H1 (cell line): Measurements from ENCODE around the gene P2RX1. TPM values are rescaled to one million over a fixed set of nuclear protein-coding genes. Genes with fewer than 3 reads are reported as not detected.
A peak's percentile ranks its signal among the peaks of the same experiment; 100 is the strongest.

ENCODE experiments used
- CTCF ChIA-PET: fragments of 300-600 bp; sonication (Branson Sonifier 250); formaldehyde crosslinking; loops from one replicate; lab custom pipeline; 2021; ENCODE audit not compliant: partially characterized antibody; lab: Charles Lee
- POLR2A ChIA-PET: fragments of 300-600 bp; sonication (Branson Sonifier 250); formaldehyde crosslinking; loops from one replicate; lab custom pipeline; 2021; ENCODE audit warnings: inconsistent platforms; ENCODE audit not compliant: partially characterized antibody; lab: Charles Lee
- DNase-seq, 2 experiments: peaks; one replicate each; pipeline versions ENCODE4 v3.0.0 to v3.0.0-alpha.2; 2010 to 2022; ENCODE audit warnings: low spot score in 2 of 2, low read depth in 1 of 2, mixed read lengths in 1 of 2
- FAIRE-seq: peaks from 2 replicates; lab custom pipeline; 2011; peaks lifted over from hg19 to GRCh38; lab: Jason Lieb, UNC
- H2AFZ ChIP-seq: 2 replicates; pipeline ENCODE4 v1.8.1; 2012; ENCODE audit warnings: low read length, inconsistent platforms
- H2AK5ac ChIP-seq: 2 replicates; pipeline ENCODE4 v1.6.1; 2013; ENCODE audit warnings: low read depth, low read length
- H2BK120ac ChIP-seq: replicated peaks from 2 replicates; pipeline ENCODE3; 2013; ENCODE audit warnings: low read depth, low read length, inconsistent platforms
- H2BK12ac ChIP-seq: 2 replicates; pipeline ENCODE4 v1.6.1; 2013; ENCODE audit warnings: low read depth, low read length
- H2BK15ac ChIP-seq: 2 replicates; pipeline ENCODE4 v1.6.1; 2013; ENCODE audit warnings: low read length
- H2BK20ac ChIP-seq: 2 replicates; pipeline ENCODE4 v1.6.1; 2013; ENCODE audit warnings: low read length
- H2BK5ac ChIP-seq: 2 replicates; pipeline ENCODE4 v1.6.1; 2013; ENCODE audit warnings: low read depth, low read length
- H3K14ac ChIP-seq: 2 replicates; pipeline ENCODE4 v1.6.1; 2013; ENCODE audit warnings: inconsistent platforms; ENCODE audit not compliant: insufficient read length
- H3K18ac ChIP-seq: 2 replicates; pipeline ENCODE4 v1.6.1; 2013; ENCODE audit warnings: low read length; ENCODE audit errors: extremely low read depth
- H3K23ac ChIP-seq: 2 replicates; pipeline ENCODE4 v1.6.1; 2013; ENCODE audit warnings: inconsistent platforms; ENCODE audit not compliant: insufficient read length
- H3K23me2 ChIP-seq: 2 replicates; pipeline ENCODE4 v1.6.1; 2013; ENCODE audit warnings: low read depth, low read length
- H3K27ac ChIP-seq: 2 replicates; pipeline ENCODE4 v1.6.1; 2011; ENCODE audit warnings: low read depth, low read length, inconsistent platforms
- H3K27me3 ChIP-seq, 4 experiments: replicated peaks in 1 of 4; 1 replicate in 1 of 4; 2 replicates in 3 of 4; pipeline versions ENCODE4 v1.6.1 to v1.8.1; 2011 to 2013; ENCODE audit warnings: low read length in 3 of 4, mild to moderate bottlenecking in 3 of 4, inconsistent platforms in 2 of 4, mixed read lengths in 2 of 4, moderate library complexity in 1 of 4; ENCODE audit not compliant: control insufficient read depth in 3 of 4, insufficient read depth in 3 of 4; ENCODE audit errors: extremely low read depth in 1 of 4
- H3K36me3 ChIP-seq, 4 experiments: 2 replicates each; pipeline versions ENCODE4 v1.6.1 to v1.8.1; 2011 to 2013; ENCODE audit warnings: mild to moderate bottlenecking in 4 of 4, low read length in 3 of 4, moderate library complexity in 2 of 4, control low read depth in 1 of 4, inconsistent platforms in 1 of 4; ENCODE audit not compliant: insufficient read depth in 4 of 4, control insufficient read depth in 2 of 4
- H3K4ac ChIP-seq: replicated peaks from 2 replicates; pipeline ENCODE3; 2013; ENCODE audit warnings: low read length, low read depth, mixed read lengths, inconsistent platforms; ENCODE audit not compliant: insufficient read length
- H3K4me1 ChIP-seq, 4 experiments: replicated peaks in 1 of 4; 1 replicate in 1 of 4; 2 replicates in 3 of 4; pipeline versions ENCODE4 v1.6.1 to v1.8.1; 2011 to 2013; ENCODE audit warnings: low read length in 3 of 4, inconsistent platforms in 2 of 4, mixed read lengths in 1 of 4; ENCODE audit not compliant: insufficient read depth in 4 of 4, control insufficient read depth in 3 of 4
- H3K4me2 ChIP-seq, 2 experiments: 2 replicates each; pipeline versions ENCODE4 v1.6.1 to v1.8.1; 2011 to 2013; ENCODE audit warnings: low read depth in 2 of 2, low read length in 2 of 2, control low read depth in 1 of 2, inconsistent platforms in 1 of 2, mild to moderate bottlenecking in 1 of 2; ENCODE audit not compliant: insufficient read depth in 1 of 2
- H3K4me3 ChIP-seq, 4 experiments: fragments of 200-600, 300-600 bp in 1 of 4; sonication (generic), shearing (Covaris generic), sonication (Bioruptor Twin) in 1 of 4; 2 replicates each; pipeline versions ENCODE4 v1.5.1 to v1.8.1; 2011 to 2016; ENCODE audit warnings: low read length in 4 of 4, low read depth in 3 of 4, control low read depth in 2 of 4, inconsistent platforms in 2 of 4, mild to moderate bottlenecking in 2 of 4, mixed read lengths in 1 of 4, moderate library complexity in 1 of 4; ENCODE audit not compliant: insufficient read depth in 2 of 4; ENCODE audit errors: extremely low read depth in 1 of 4
- H3K56ac ChIP-seq: replicated peaks from 2 replicates; pipeline ENCODE3; 2013; ENCODE audit warnings: low read depth, mild to moderate bottlenecking, mixed read lengths, low read length, inconsistent platforms; ENCODE audit not compliant: insufficient read length
- H3K79me1 ChIP-seq: 2 replicates; pipeline ENCODE4 v1.6.1; 2013; ENCODE audit warnings: low read depth, low read length, control low read depth
- H3K79me2 ChIP-seq, 2 experiments: 2 replicates each; pipeline versions ENCODE4 v1.6.1 to v1.8.1; 2012 to 2013; ENCODE audit warnings: low read length in 2 of 2, mild to moderate bottlenecking in 2 of 2, inconsistent platforms in 1 of 2; ENCODE audit not compliant: insufficient read depth in 2 of 2, control insufficient read depth in 1 of 2
- H3K9ac ChIP-seq, 4 experiments: replicated peaks in 1 of 4; 1 replicate in 1 of 4; 2 replicates in 3 of 4; pipeline versions ENCODE4 v1.6.1 to v1.8.1; 2011 to 2013; ENCODE audit warnings: low read depth in 3 of 4, low read length in 3 of 4, control low read depth in 2 of 4, mild to moderate bottlenecking in 2 of 4, moderate library complexity in 2 of 4, inconsistent platforms in 1 of 4; ENCODE audit errors: extremely low read depth in 1 of 4
- H3K9me3 ChIP-seq, 2 experiments: 2 replicates each; pipeline versions ENCODE4 v1.6.1 to v1.8.1; 2012 to 2013; ENCODE audit warnings: mild to moderate bottlenecking in 2 of 2, moderate library complexity in 2 of 2, control low read depth in 1 of 2, inconsistent platforms in 1 of 2, low read depth in 1 of 2, low read length in 1 of 2, mixed read lengths in 1 of 2; ENCODE audit not compliant: insufficient read depth in 2 of 2
- H4K20me1 ChIP-seq, 2 experiments: replicated peaks in 1 of 2; 2 replicates each; pipeline versions ENCODE3 to v1.8.1; 2011 to 2013; ENCODE audit warnings: inconsistent platforms in 2 of 2, low read length in 2 of 2, mild to moderate bottlenecking in 1 of 2; ENCODE audit not compliant: insufficient read depth in 2 of 2, control insufficient read depth in 1 of 2
- H4K5ac ChIP-seq: 2 replicates; pipeline ENCODE4 v1.6.1; 2013; ENCODE audit warnings: low read length, low read depth, mixed read lengths, inconsistent platforms; ENCODE audit not compliant: insufficient read length
- H4K8ac ChIP-seq: 2 replicates; pipeline ENCODE4 v1.8.0; 2013; ENCODE audit warnings: mild to moderate bottlenecking, moderate library complexity, low read length, inconsistent platforms; ENCODE audit not compliant: insufficient read depth; ENCODE audit errors: extremely low read depth
- H4K91ac ChIP-seq: replicated peaks from 2 replicates; pipeline ENCODE3; 2013; ENCODE audit warnings: low read length, mixed read lengths, inconsistent platforms; ENCODE audit not compliant: insufficient read length
- BCL11A ChIP-seq, 2 experiments: IDR thresholded peaks; one replicate each; pipeline ENCODE4 v1.6.1; 2011; ENCODE audit warnings: low read depth in 2 of 2, low read length in 2 of 2, mild to moderate bottlenecking in 2 of 2
- KDM1A ChIP-seq: fragments of 200-600, 300-600 bp; sonication (generic); IDR thresholded peaks from 2 replicates; pipeline ENCODE4 v1.7.1; 2016; ENCODE audit warnings: mild to moderate bottlenecking, low read length, borderline replicate concordance
- NANOG ChIP-seq: IDR thresholded peaks from 2 replicates; pipeline ENCODE4 v1.6.1; 2011; ENCODE audit warnings: low read length, low read depth, mild to moderate bottlenecking, inconsistent platforms; ENCODE audit not compliant: insufficient read depth, poor library complexity, severe bottlenecking
- RAD21 ChIP-seq, 2 experiments: IDR thresholded peaks in 1 of 2; conservative IDR thresholded peaks in 1 of 2; 2 replicates each; pipeline ENCODE4 v1.6.1; 2011; ENCODE audit warnings: low read depth in 2 of 2, low read length in 2 of 2, improper control_type of control experiment in 1 of 2, inconsistent platforms in 1 of 2, mild to moderate bottlenecking in 1 of 2, moderate library complexity in 1 of 2
- WGBS, 2 experiments: shearing (Covaris generic) in 1 of 2; methylation state at CpG; one replicate each; pipeline versions ENCODE4 v1.1.6 to v1.1.7; 2013 to 2015; ENCODE audit warnings: low lambda C conversion rate in 2 of 2, mixed read lengths in 2 of 2, inconsistent platforms in 1 of 2, low coverage in 1 of 2, missing lambda C conversion rate in 1 of 2; ENCODE audit not compliant: insufficient replicate concordance in 2 of 2, insufficient coverage in 1 of 2, insufficient read length in 1 of 2; ENCODE audit errors: extremely low coverage in 1 of 2, missing lambda C conversion rate in 1 of 2; 5-methylcytosine and 5-hydroxymethylcytosine counted together
- polyA plus RNA-seq, 7 experiments: library from polyadenylated mRNA; depleted of rRNA in 3 of 7; stranded (reverse) in 5 of 7; unstranded in 2 of 7; fragments of >200 nt in 5 of 7; fragments of 200-250 nt in 2 of 7; gene quantifications; 1 replicate in 5 of 7; 2 replicates in 1 of 7; 4 replicates in 1 of 7; pipeline versions ENCODE4 v1.2.1 to v1.2.3, GENCODE V29; 2011 to 2013; ENCODE audit warnings: missing spikeins in 2 of 7, mixed read lengths in 2 of 7
- total RNA-seq: library from RNA; stranded (reverse); fragmentation: NEBNext Ultra II Directional; extraction: Animal tissue kit (Norgen Biotek cat#: 25700); gene quantifications from 2 replicates; pipeline ENCODE4 v1.2.1, GENCODE V29; 2021
- TF ChIP-seq, protein P1 (sequence below), 3 experiments: IDR thresholded peaks; 1 replicate in 2 of 3; 2 replicates in 1 of 3; pipeline versions ENCODE4 v1.5.1 to v1.6.1; 2011; ENCODE audit warnings: low read length in 3 of 3, mild to moderate bottlenecking in 3 of 3, inconsistent platforms in 2 of 3, low read depth in 1 of 3, moderate library complexity in 1 of 3; ENCODE audit not compliant: insufficient read depth in 1 of 3; ENCODE audit errors: control extremely low read depth in 1 of 3
- TF ChIP-seq, protein P2 (sequence below): IDR thresholded peaks from 2 replicates; pipeline ENCODE4 v1.6.1; 2012; ENCODE audit warnings: inconsistent platforms

The P2RX1 gene
- total and polyA plus RNA-seq, 2 of the 8 experiments (the other 6 are each of a cell fraction or from before 2014, with no cell fraction given) = 0.45 to 1.1 TPM

DNA sequence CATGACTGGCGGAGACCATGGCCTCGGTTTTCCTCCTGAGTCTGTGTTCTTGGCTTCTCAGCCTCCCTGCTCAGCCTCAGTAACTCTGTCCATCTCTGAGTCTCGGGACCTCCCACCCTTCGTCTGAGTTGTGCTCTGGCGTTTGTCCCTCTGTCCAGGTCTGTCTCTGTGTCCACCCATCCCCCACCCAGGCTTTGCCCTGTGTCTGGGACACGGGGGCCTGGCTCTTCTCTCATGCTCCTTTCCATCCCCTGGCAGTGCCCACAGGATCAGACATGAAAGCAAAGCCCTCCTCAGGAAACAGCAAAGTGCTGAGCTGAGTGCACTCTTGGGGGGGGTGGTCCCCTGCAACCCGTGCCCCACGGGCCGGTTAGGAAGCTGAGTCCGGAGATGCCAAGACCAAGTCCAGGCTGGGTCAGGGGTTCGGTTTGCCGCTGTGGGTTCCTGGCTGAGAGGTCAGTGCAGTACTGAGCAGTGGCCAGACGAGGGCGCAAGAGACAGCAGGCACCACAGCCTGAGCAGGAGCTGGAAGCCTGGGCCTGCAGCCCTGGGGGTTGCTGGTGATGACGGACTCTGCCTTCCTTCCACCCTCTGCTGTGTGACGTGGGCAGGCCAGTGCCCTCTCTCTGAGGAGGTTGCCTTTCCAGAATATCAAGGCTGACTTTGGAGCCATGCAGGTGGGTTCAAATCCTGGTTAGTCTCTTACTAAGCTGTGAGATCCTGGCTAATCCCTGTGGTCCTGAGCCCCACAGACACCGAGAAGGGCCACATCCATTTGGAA lies 2.5 kb downstream of the P2RX1 start:
- Histone ChIP-seq H3K14ac (no peak overlapping the region), H3K4ac (no peak overlapping the region), H3K79me2 (no peaks in the 10 kb centered on the region), H3K4me3 (no peak overlapping the region), H2AFZ (peak overlapping the region; percentile 74; the same call in 1 of the 2 replicates), H3K9me3 (no peaks in the 10 kb centered on the region), H3K27ac (no peak overlapping the region), H3K4me2 (peak overlapping the region in 1 of 2 experiments; percentile 11; a peak in 1 of 4 replicates), H2BK12ac (peak overlapping the region; percentile 68; the same call in 1 of the 2 replicates), H3K36me3 (no peaks in the 10 kb centered on the region), H3K9ac (no peak overlapping the region), H3K79me1 (no peaks in the 10 kb centered on the region), H2BK120ac (no peak overlapping the region), H2BK15ac (no peak overlapping the region), H3K18ac (no peak overlapping the region), H3K23ac (no peak overlapping the region), H4K91ac (peak overlapping the region; percentile 25), H2BK20ac (0 out of 2 replicates have a peak overlapping the region, but pooled peaks have one; percentile 72), H3K27me3 (no peaks in the 10 kb centered on the region), H4K5ac (peak overlapping the region; percentile 49), H3K4me1 (peaks cover 0 to 1% (median 0%) of the 10 kb centered on the region in 4 experiments; a peak in 1 of 7 replicates), H2BK5ac (peak overlapping the region; percentile 28; the same call in 1 of the 2 replicates), H4K20me1 (no peaks in the 10 kb centered on the region), H3K23me2 (no peaks in the 10 kb centered on the region), H2AK5ac (no peak overlapping the region), H3K56ac (no peak overlapping the region), H4K8ac (no peak overlapping the region; the same call in 1 of the 2 replicates)
- 46% methylated on average over 17 of the region's 17 CpGs; no CpG with 5 or more reads in 1 of the 2 experiments for WGBS, 2 experiments
- ChIA-PET CTCF (interaction anchor here (0.5 to 7.4 kb wide), 60 partner anchors 7 to 1545 kb away, joined by 3 to 96 read pairs (median 4); partner anchors contain the start of gene CAMKK1), POLR2A (interaction anchor here (1.4 kb wide), 1 partner anchor 23 kb away, joined by 3 read pairs; no protein-coding TSS in a partner anchor)
- peak; percentile 28 for FAIRE-seq
- DNase-seq = peak; percentile 58 to 95
- TF ChIP-seq BCL11A (IDR thresholded peaks at IDR 0.05; ENCODE audit: low read depth in 2 of 2, low read length in 2 of 2) (no peak), NANOG (no peak), RAD21 (IDR thresholded peaks at IDR 0.05 in 1 of 2, conservative IDR thresholded peaks at IDR 0.05 in 1 of 2; ENCODE audit: low read depth in 2 of 2, low read length in 2 of 2) (peak; percentile 93 to 94), KDM1A (peak; percentile 17; the same call in 1 of the 2 replicates)
- TF ChIP-seq, protein P1, sequence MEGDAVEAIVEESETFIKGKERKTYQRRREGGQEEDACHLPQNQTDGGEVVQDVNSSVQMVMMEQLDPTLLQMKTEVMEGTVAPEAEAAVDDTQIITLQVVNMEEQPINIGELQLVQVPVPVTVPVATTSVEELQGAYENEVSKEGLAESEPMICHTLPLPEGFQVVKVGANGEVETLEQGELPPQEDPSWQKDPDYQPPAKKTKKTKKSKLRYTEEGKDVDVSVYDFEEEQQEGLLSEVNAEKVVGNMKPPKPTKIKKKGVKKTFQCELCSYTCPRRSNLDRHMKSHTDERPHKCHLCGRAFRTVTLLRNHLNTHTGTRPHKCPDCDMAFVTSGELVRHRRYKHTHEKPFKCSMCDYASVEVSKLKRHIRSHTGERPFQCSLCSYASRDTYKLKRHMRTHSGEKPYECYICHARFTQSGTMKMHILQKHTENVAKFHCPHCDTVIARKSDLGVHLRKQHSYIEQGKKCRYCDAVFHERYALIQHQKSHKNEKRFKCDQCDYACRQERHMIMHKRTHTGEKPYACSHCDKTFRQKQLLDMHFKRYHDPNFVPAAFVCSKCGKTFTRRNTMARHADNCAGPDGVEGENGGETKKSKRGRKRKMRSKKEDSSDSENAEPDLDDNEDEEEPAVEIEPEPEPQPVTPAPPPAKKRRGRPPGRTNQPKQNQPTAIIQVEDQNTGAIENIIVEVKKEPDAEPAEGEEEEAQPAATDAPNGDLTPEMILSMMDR (IDR thresholded peaks at IDR 0.05; ENCODE audit: control extremely low read depth in 1 of 3, insufficient read depth in 1 of 3, low read depth in 1 of 3, low read length in 3 of 3) = peak; percentile 97 to 99 (median 99)
- TF ChIP-seq, protein P2, sequence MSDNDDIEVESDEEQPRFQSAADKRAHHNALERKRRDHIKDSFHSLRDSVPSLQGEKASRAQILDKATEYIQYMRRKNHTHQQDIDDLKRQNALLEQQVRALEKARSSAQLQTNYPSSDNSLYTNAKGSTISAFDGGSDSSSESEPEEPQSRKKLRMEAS = no peak
